Measurements from ENCODE around the gene PCDHGA1.

PCDHGA1 gene

DNA sequence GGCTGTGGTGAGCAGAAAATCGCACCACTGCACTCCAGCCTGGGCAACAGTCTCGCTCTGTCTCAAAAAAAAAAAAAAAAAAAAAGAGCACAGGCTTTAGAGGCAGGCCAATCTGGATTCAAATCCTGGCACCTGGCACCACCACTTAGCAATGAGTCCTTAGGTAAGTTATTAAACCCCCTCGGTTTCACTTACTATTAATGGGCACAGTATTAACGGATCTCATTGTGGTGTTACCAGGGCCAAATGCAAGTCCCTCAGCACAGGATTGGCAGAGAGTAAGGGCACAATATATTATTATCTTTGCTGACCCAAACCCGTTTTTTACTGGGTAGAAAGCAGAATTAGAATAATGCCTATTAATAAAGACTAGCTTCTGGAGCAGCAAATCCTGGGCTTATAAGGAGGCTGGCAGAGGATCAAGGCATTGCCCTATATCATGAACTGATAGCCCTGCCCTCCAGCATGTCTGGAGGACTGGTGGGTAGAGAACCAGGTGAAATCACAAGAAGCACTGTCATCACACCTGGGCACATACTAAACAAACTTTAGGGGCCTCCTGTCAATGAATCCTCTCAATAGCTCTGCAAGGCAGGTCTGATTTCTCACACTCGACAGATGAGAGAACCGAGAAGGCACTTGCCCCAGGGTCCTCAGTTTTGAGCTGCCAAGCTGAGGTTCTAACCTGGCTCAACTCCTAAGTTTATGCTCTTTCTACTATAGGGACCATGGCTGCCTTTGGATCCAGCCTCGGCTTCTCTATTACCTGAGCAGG, 176.3 kb downstream of the PCDHGA1 start:
- no peak overlapping the region for H3K27ac ChIP-seq
- DNase-seq = no peak
- no peaks in the 10 kb centered on the region for H3K36me3 ChIP-seq
- TF ChIP-seq, protein P1, sequence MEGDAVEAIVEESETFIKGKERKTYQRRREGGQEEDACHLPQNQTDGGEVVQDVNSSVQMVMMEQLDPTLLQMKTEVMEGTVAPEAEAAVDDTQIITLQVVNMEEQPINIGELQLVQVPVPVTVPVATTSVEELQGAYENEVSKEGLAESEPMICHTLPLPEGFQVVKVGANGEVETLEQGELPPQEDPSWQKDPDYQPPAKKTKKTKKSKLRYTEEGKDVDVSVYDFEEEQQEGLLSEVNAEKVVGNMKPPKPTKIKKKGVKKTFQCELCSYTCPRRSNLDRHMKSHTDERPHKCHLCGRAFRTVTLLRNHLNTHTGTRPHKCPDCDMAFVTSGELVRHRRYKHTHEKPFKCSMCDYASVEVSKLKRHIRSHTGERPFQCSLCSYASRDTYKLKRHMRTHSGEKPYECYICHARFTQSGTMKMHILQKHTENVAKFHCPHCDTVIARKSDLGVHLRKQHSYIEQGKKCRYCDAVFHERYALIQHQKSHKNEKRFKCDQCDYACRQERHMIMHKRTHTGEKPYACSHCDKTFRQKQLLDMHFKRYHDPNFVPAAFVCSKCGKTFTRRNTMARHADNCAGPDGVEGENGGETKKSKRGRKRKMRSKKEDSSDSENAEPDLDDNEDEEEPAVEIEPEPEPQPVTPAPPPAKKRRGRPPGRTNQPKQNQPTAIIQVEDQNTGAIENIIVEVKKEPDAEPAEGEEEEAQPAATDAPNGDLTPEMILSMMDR (IDR thresholded peaks at IDR 0.05; ENCODE audit: low read depth, low read length) = no peak
- no peaks in the 10 kb centered on the region for H3K27me3 ChIP-seq (ENCODE audit: insufficient read depth, low read depth, severe bottlenecking)
- no peak overlapping the region for H3K4me3 ChIP-seq (ENCODE audit: low read depth, low read length)
- no peaks in the 10 kb centered on the region for H3K9me3 ChIP-seq (ENCODE audit: severe bottlenecking)

DNA sequence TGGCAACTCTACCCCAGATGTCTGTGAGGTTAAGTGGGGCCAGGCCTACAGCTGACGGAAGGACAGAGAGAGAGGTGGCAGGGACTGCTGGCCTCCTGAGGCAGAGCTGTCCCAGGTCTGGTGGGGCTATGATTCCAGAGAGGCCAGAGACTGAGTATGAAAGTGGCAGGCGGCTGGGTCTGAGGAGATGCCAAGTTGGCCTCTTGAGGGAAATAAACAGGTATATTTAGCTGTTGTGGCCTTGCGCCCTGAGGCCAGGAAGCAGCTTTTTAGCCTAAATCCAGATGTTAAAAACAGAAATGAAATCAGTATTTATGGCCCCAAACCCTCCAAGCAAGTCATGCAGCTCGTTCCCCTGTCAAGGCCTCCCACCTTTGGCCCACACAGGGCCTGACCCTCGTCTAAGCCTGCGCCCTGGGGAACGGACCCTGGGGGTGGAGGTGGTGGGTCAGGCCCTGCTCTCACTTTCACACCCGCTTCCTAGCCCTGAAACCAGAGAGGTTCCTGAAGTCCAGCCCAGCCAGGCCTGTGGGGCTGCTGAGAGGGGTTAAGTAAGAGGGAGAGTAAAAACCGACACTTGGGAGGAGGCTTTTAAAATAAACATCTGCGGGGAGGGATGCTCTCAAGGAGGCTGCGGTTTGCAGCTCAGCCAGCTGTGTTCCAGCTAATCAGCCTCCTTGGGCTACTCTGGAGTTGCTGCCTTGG, 177.2 kb downstream of the PCDHGA1 start:
- no peaks in the 10 kb centered on the region for H3K27me3 ChIP-seq (ENCODE audit: insufficient read depth, low read depth, severe bottlenecking)
- peaks cover under 1% of the 10 kb centered on the region; the same call in 1 of the 2 replicates for H3K36me3 ChIP-seq
- DNase-seq = no peak
- TF ChIP-seq, protein P1 (IDR thresholded peaks at IDR 0.05; ENCODE audit: low read depth, low read length) = no peak
- no peaks in the 10 kb centered on the region for H3K9me3 ChIP-seq (ENCODE audit: severe bottlenecking)
- H3K27ac ChIP-seq = no peak overlapping the region
- H3K4me3 ChIP-seq (ENCODE audit: low read depth, low read length) = no peak overlapping the region

GRCh38 chr5:141508440-141508797, 178.1 kb downstream of the PCDHGA1 start:
- peak overlapping the region; percentile 56 for H3K27ac ChIP-seq
- DNase-seq = no peak
- no peaks in the 10 kb centered on the region for H3K27me3 ChIP-seq (ENCODE audit: insufficient read depth, low read depth, severe bottlenecking)
- H3K36me3 ChIP-seq = peaks cover 5% of the 10 kb centered on the region; the same call in 1 of the 2 replicates
- H3K4me3 ChIP-seq (ENCODE audit: low read depth, low read length) = peak overlapping the region; percentile 39
- TF ChIP-seq, protein P1 (IDR thresholded peaks at IDR 0.05; ENCODE audit: low read depth, low read length) = no peak
- no peaks in the 10 kb centered on the region for H3K9me3 ChIP-seq (ENCODE audit: severe bottlenecking)

GRCh38 chr5:141508798-141509611, 178.7 kb downstream of the PCDHGA1 start:
- DNase-seq = peak; percentile 74
- no peaks in the 10 kb centered on the region for H3K27me3 ChIP-seq (ENCODE audit: insufficient read depth, low read depth, severe bottlenecking)
- no peaks in the 10 kb centered on the region for H3K9me3 ChIP-seq (ENCODE audit: severe bottlenecking)
- peak overlapping the region; percentile 56 for H3K27ac ChIP-seq
- TF ChIP-seq, protein P1 (IDR thresholded peaks at IDR 0.05; ENCODE audit: low read depth, low read length) = no peak
- peak overlapping the region; percentile 39 for H3K4me3 ChIP-seq (ENCODE audit: low read depth, low read length)
- peaks cover 5% of the 10 kb centered on the region; the same call in 1 of the 2 replicates for H3K36me3 ChIP-seq

DNA sequence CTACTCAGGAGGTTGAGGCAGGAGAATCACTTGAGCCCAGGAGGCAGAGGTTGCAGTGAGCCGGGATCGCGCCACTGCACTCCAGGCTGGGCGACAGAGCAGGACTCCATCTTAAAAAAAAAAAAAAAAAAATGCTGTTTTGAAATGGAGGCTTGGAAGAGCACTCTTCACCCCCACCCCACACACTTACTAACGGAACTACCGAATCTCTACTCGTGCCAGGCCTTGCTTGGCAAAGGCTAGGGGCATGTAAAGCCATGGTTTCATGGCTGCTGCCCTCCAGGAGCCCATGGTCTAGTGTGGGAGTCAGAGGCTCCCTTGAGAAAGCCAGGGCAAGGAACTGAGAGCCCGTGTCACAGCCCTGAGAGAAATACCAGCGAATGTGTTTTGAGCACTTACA, 179.8 kb downstream of the PCDHGA1 start:
- Histone ChIP-seq H3K9me3 (ENCODE audit: severe bottlenecking) (no peaks in the 10 kb centered on the region), H3K27me3 (ENCODE audit: insufficient read depth, low read depth, severe bottlenecking) (no peaks in the 10 kb centered on the region), H3K27ac (no peak overlapping the region), H3K4me3 (ENCODE audit: low read depth, low read length) (no peak overlapping the region), H3K36me3 (peaks cover 5% of the 10 kb centered on the region; the same call in 1 of the 2 replicates)
- TF ChIP-seq, protein P1 (IDR thresholded peaks at IDR 0.05; ENCODE audit: low read depth, low read length) = no peak
- DNase-seq = no peak

Measured in WERI-Rb-1 (cell line).